Stomach (tissue), 9 donors: Measurements from ENCODE around the gene TAS2R60. TPM values are rescaled to one million over a fixed set of nuclear protein-coding genes. Genes with fewer than 3 reads are reported as not detected.

ENCODE experiments used
- DNase-seq, 2 donors: peaks; one replicate each; pipeline versions ENCODE4 v3.0.0 to v3.0.0-alpha.2; 2013 to 2019
- H3K27ac ChIP-seq, 5 donors: fragments of 200-600 bp in 4 of 5; sonication (generic) in 4 of 5; one replicate each; pipeline ENCODE4 v1.5.1; 2013 to 2019; ENCODE audit warnings: mild to moderate bottlenecking in 1 of 5, moderate library complexity in 1 of 5
- H3K27me3 ChIP-seq, 3 donors: fragments of 200-600 bp; sonication (generic); one replicate each; pipeline ENCODE4 v1.5.1; 2017 to 2019; ENCODE audit warnings: mixed run types in 1 of 3
- H3K36me3 ChIP-seq, 4 donors: fragments of 200-600 bp; sonication (generic); 1 replicate in 3 of 4; 2 replicates in 1 of 4; pipeline ENCODE4 v1.5.1; 2016 to 2019
- H3K4me1 ChIP-seq, 4 donors: fragments of 200-600 bp; sonication (generic); one replicate each; pipeline ENCODE4 v1.5.1; 2016 to 2019
- H3K4me3 ChIP-seq, 4 donors: fragments of 200-600 bp; sonication (generic) in 3 of 4; one replicate each; pipeline ENCODE4 v1.5.1; 2016 to 2019; ENCODE audit warnings: mild to moderate bottlenecking in 1 of 4
- H3K9me3 ChIP-seq, 4 donors: fragments of 200-600 bp; sonication (generic); one replicate each; pipeline ENCODE4 v1.5.1; 2016 to 2019
- CTCF ChIP-seq, 7 experiments: fragments of 450-650 bp in 4 of 7; fragments of 200-600 bp in 3 of 7; sonication (generic) in 3 of 7; IDR thresholded peaks; one replicate each; pipeline ENCODE4 v1.5.1; 2016 to 2019; ENCODE audit warnings: antibody characterized with exemption in 7 of 7, control low read depth in 2 of 7, mild to moderate bottlenecking in 1 of 7
- EP300 ChIP-seq: sonication (generic); formaldehyde crosslinking; IDR thresholded peaks from one replicate; pipeline ENCODE4 v1.6.1; 2017; ENCODE audit warnings: antibody characterized with exemption
- POLR2A ChIP-seq, 4 donors: fragments of 450-650 bp; IDR thresholded peaks; one replicate each; pipeline ENCODE4 v1.6.1; 2016; ENCODE audit warnings: antibody characterized with exemption in 4 of 4, control low read depth in 2 of 4, mild to moderate bottlenecking in 1 of 4, moderate library complexity in 1 of 4
- POLR2AphosphoS5 ChIP-seq, 3 donors: sonication (generic); formaldehyde crosslinking; IDR thresholded peaks; one replicate each; pipeline ENCODE4 v1.6.1; 2016; ENCODE audit warnings: antibody characterized with exemption in 3 of 3
- WGBS, 5 donors: extraction: QIAGEN DNeasy Blood & Tissue Kit in 3 of 5; methylation state at CpG; one replicate each; pipeline versions ENCODE4 v1.1.5 to v1.1.7; 2013 to 2018; 5-methylcytosine and 5-hydroxymethylcytosine counted together
- intact Hi-C: fragments of 100-400 bp; cut with DNase I; formaldehyde crosslinking; loops from one replicate; pipeline ENCODE4 v1.15.1; 2023; ENCODE audit warnings: low total_unique reads
- polyA plus RNA-seq, 3 donors: library from polyadenylated mRNA; stranded (reverse); fragments of 200-250 nt; gene quantifications; one replicate each; pipeline ENCODE4 v1.2.3, GENCODE V29; 2013
- total RNA-seq, 5 donors: library from RNA; depleted of rRNA; stranded (reverse); fragments of >200 nt; gene quantifications; one replicate each; pipeline versions ENCODE4 v1.1.0 to v1.2.3, GENCODE V29; 2014 to 2016
- donor health status: healthy with polysubstance abuse.
- donor health status: Bipolar disorder and iron deficiency.
- donor health status: healthy.

Gene TAS2R60
- total and polyA plus RNA-seq, 8 donors, result not detected

- Histone ChIP-seq H3K4me1 (peaks cover 0 to 5% (median 0%) of the 10 kb centered on the region in 4 donors), H3K36me3 (no peaks in the 10 kb centered on the region), H3K9me3 (no peaks in the 10 kb centered on the region), H3K27ac (no peak overlapping the region), H3K27me3 (no peaks in the 10 kb centered on the region), H3K4me3 (no peak overlapping the region)
- TF ChIP-seq POLR2A (IDR thresholded peaks at IDR 0.05) (no peak), EP300 (no peak), CTCF (IDR thresholded peaks at IDR 0.05) (no peak), POLR2AphosphoS5 (IDR thresholded peaks at IDR 0.05) (no peak)
- DNase-seq, result no peak
- intact Hi-C loops, result no loop called here
- WGBS, 5 donors, result 82 to 93% (median 92%) methylated on average over 1 of the region's 1 CpG
Observed at GRCh38 chr7:143493751-143494150, 50.5 kb downstream of the TAS2R60 start.

Other genes with a start within 250 kb of the TAS2R60 start
- gene TAS2R40, start 221.4 kb upstream of the TAS2R60 start, total RNA-seq, result not detected
- gene TAS2R40, start 221.4 kb upstream of the TAS2R60 start, polyA plus RNA-seq, result not detected
- 100 to 1,000 TPM in 4 of 5 donors, 10 to 100 TPM in 1; 71.8 to 305 (median 164) TPM for gene GSTK1, start 180.0 kb upstream of the TAS2R60 start, total RNA-seq
- 100 to 1,000 TPM; 118 to 177 (median 141) TPM for gene GSTK1, start 180.0 kb upstream of the TAS2R60 start, polyA plus RNA-seq
- 1 to 10 TPM in 4 of 5 donors, under 1 TPM in 1; 0.89 to 9.6 (median 4.6) TPM for gene TMEM139, start 158.5 kb upstream of the TAS2R60 start, total RNA-seq
- gene TMEM139, start 158.5 kb upstream of the TAS2R60 start, polyA plus RNA-seq, result 10 to 100 TPM in 1 of 3 donors, 1 to 10 TPM in 2; 5.3 to 15.3 (median 8.4) TPM
- 10 to 100 TPM; 10.5 to 27.7 (median 22.0) TPM for gene CASP2, start 155.1 kb upstream of the TAS2R60 start, total RNA-seq
- gene CASP2, start 155.1 kb upstream of the TAS2R60 start, polyA plus RNA-seq, result 1 to 10 TPM; 4.6 to 7.0 (median 5.0) TPM
- not detected for gene CLCN1, start 127.3 kb upstream of the TAS2R60 start, total RNA-seq
- gene CLCN1, start 127.3 kb upstream of the TAS2R60 start, polyA plus RNA-seq, result under 1 TPM in 1 of 3 donors, not detected in 2; 0.28 TPM
- 10 to 100 TPM in 1 of 5 donors, 1 to 10 TPM in 1, under 1 TPM in 2, not detected in 1; 0.29 to 14.0 (median 0.95) TPM for gene FAM131B, start 80.7 kb upstream of the TAS2R60 start, total RNA-seq
- gene FAM131B, start 80.7 kb upstream of the TAS2R60 start, polyA plus RNA-seq, result under 1 TPM; 0.33 to 0.56 (median 0.46) TPM
- gene ZYX, start 62.1 kb upstream of the TAS2R60 start, total RNA-seq, result 100 to 1,000 TPM in 1 of 5 donors, 10 to 100 TPM in 4; 20.6 to 102 (median 64.0) TPM
- 10 to 100 TPM; 73.4 to 79.2 (median 74.1) TPM for gene ZYX, start 62.1 kb upstream of the TAS2R60 start, polyA plus RNA-seq
- gene EPHA1, start 34.6 kb upstream of the TAS2R60 start, total RNA-seq, result 10 to 100 TPM in 3 of 5 donors, 1 to 10 TPM in 2; 5.3 to 31.9 (median 12.5) TPM
- 10 to 100 TPM in 1 of 3 donors, 1 to 10 TPM in 2; 4.7 to 25.9 (median 5.6) TPM for gene EPHA1, start 34.6 kb upstream of the TAS2R60 start, polyA plus RNA-seq
- gene TAS2R41, start 34.4 kb downstream of the TAS2R60 start, total RNA-seq, result 1 to 10 TPM in 1 of 5 donors, not detected in 4; 1.5 TPM
- not detected for gene TAS2R41, start 34.4 kb downstream of the TAS2R60 start, polyA plus RNA-seq
- 1 to 10 TPM in 3 of 5 donors, not detected in 2; 3.3 to 6.7 (median 6.4) TPM for gene CTAGE15, start 128.3 kb downstream of the TAS2R60 start, total RNA-seq
- gene CTAGE15, start 128.3 kb downstream of the TAS2R60 start, polyA plus RNA-seq, result under 1 TPM in 1 of 3 donors, not detected in 2; 0.63 TPM
- gene TCAF2, start 177.5 kb downstream of the TAS2R60 start, total RNA-seq, result 1 to 10 TPM in 3 of 5 donors, not detected in 2; 2.6 to 3.5 (median 2.9) TPM
- gene TCAF2, start 177.5 kb downstream of the TAS2R60 start, polyA plus RNA-seq, result 1 to 10 TPM in 1 of 3 donors, under 1 TPM in 2; 0.87 to 1.8 (median 0.92) TPM